ENCODE data around the gene KIAA1210. TPM values are rescaled to one million over a fixed set of nuclear protein-coding genes. Genes with fewer than 3 reads are reported as not detected.

The KIAA1210 gene
- total and polyA plus RNA-seq, 2 of the 8 experiments (the other 6 are each of a cell fraction or from before 2014, with no cell fraction given): 0.02 TPM; not detected in 1

- Histone ChIP-seq H3K18ac (ENCODE audit: extremely low read depth, low read length) (no peak overlapping the region), H2BK15ac (ENCODE audit: low read length) (no peak overlapping the region), H2BK120ac (replicated peaks; ENCODE audit: low read depth, low read length) (no peak overlapping the region), H2BK20ac (ENCODE audit: low read length) (no peak overlapping the region), H4K5ac (ENCODE audit: insufficient read length, low read depth, low read length) (no peak overlapping the region), H3K9ac (replicated peaks in 1 of 4; ENCODE audit: extremely low read depth in 1 of 4, low read depth in 3 of 4, low read length in 3 of 4) (no peak overlapping the region), H2AFZ (ENCODE audit: low read length) (no peak overlapping the region), H2BK5ac (ENCODE audit: low read depth, low read length) (no peak overlapping the region), H3K56ac (replicated peaks; ENCODE audit: insufficient read length, low read depth, low read length) (no peak overlapping the region), H3K23me2 (ENCODE audit: low read depth, low read length) (no peaks in the 10 kb centered on the region), H4K91ac (replicated peaks; ENCODE audit: insufficient read length, low read length) (no peak overlapping the region), H3K4me1 (replicated peaks in 1 of 4; ENCODE audit: control insufficient read depth in 3 of 4, insufficient read depth in 4 of 4, low read length in 3 of 4) (0 out of 7 replicates have a peak, but pooled peaks cover 0 to 2% (median 0%) of the 10 kb centered on the region in 4 experiments), H3K27me3 (replicated peaks in 1 of 4; ENCODE audit: control insufficient read depth in 3 of 4, extremely low read depth in 1 of 4, insufficient read depth in 3 of 4, low read length in 3 of 4) (no peaks in the 10 kb centered on the region), H2AK5ac (ENCODE audit: low read depth, low read length) (no peak overlapping the region), H3K9me3 (ENCODE audit: insufficient read depth in 2 of 2, low read depth in 1 of 2, low read length in 1 of 2) (no peaks in the 10 kb centered on the region), H3K4me2 (ENCODE audit: insufficient read depth in 1 of 2, low read depth in 2 of 2, low read length in 2 of 2) (no peak overlapping the region), H2BK12ac (ENCODE audit: low read depth, low read length) (no peak overlapping the region), H4K20me1 (replicated peaks in 1 of 2; ENCODE audit: control insufficient read depth in 1 of 2, insufficient read depth in 2 of 2, low read length in 2 of 2) (no peaks in the 10 kb centered on the region), H3K27ac (ENCODE audit: low read depth, low read length) (no peak overlapping the region), H3K36me3 (ENCODE audit: control insufficient read depth in 2 of 4, insufficient read depth in 4 of 4, low read length in 3 of 4) (no peaks in the 10 kb centered on the region), H3K79me1 (ENCODE audit: low read depth, low read length) (no peaks in the 10 kb centered on the region), H3K79me2 (ENCODE audit: control insufficient read depth in 1 of 2, insufficient read depth in 2 of 2, low read length in 2 of 2) (no peaks in the 10 kb centered on the region), H3K14ac (ENCODE audit: insufficient read length) (no peak overlapping the region), H3K4me3 (ENCODE audit: extremely low read depth in 1 of 4, insufficient read depth in 2 of 4, low read depth in 3 of 4, low read length in 4 of 4) (no peak overlapping the region), H3K4ac (replicated peaks; ENCODE audit: insufficient read length, low read depth, low read length) (no peak overlapping the region), H3K23ac (ENCODE audit: insufficient read length) (no peak overlapping the region), H4K8ac (ENCODE audit: extremely low read depth, insufficient read depth, low read length) (no peak overlapping the region)
- POLR2A ChIA-PET (ENCODE audit: partially characterized antibody): no interaction called here
- no peak for DNase-seq (ENCODE audit: low read depth in 1 of 2, low spot score in 2 of 2)
- CTCF ChIA-PET (ENCODE audit: partially characterized antibody): interaction anchor here (0.8 to 3.4 kb wide), 2 partner anchors 11 to 21 kb away, joined by 3 to 9 read pairs; no protein-coding TSS in a partner anchor
- WGBS, 2 experiments (ENCODE audit: extremely low coverage in 1 of 2, insufficient coverage in 1 of 2, insufficient read length in 1 of 2, insufficient replicate concordance in 2 of 2, low coverage in 1 of 2, low lambda C conversion rate in 2 of 2, missing lambda C conversion rate in 1 of 2): 85% methylated on average over 7 of the region's 7 CpGs; no CpG with 5 or more reads in 1 of the 2 experiments
- FAIRE-seq: no peak
- TF ChIP-seq SUZ12 (IDR thresholded peaks at IDR 0.05; ENCODE audit: low read length) (no peak), MAFK (IDR thresholded peaks at IDR 0.05; ENCODE audit: low read depth, low read length) (no peak), SIN3A (conservative IDR thresholded peaks at IDR 0.05 in 1 of 2, IDR thresholded peaks at IDR 0.05 in 1 of 2; ENCODE audit: low read depth in 1 of 2, low read length in 2 of 2) (no peak), EP300 (IDR thresholded peaks at IDR 0.05; ENCODE audit: borderline replicate concordance in 1 of 2, low read depth in 2 of 2, low read length in 2 of 2) (no peak), MAX (IDR thresholded peaks at IDR 0.05) (no peak), CTCF (IDR thresholded peaks at IDR 0.05; ENCODE audit: control extremely low read depth in 1 of 3, insufficient read depth in 1 of 3, low read depth in 1 of 3, low read length in 3 of 3) (no peak), HDAC6 (IDR thresholded peaks at IDR 0.05; ENCODE audit: low read depth, low read length) (no peak), SIRT6 (IDR thresholded peaks at IDR 0.05; ENCODE audit: low read length) (no peak), RFX5 (IDR thresholded peaks at IDR 0.05; ENCODE audit: borderline replicate concordance, low read depth, low read length) (no peak)
Measured at GRCh38 chrX:119093991-119094735, 33.4 kb downstream of the KIAA1210 start.

Data from H1 (cell line).